GM21526 (cell line): ENCODE measurements around the gene MCEE.
"Not testable (repeated sequence)": the region's sequence is repeated elsewhere in the genome, so short reads cannot be mapped to it uniquely, and the experiment has no call there.

ENCODE experiments used
- ATAC-seq: cut with Tn5 transposase; IDR thresholded peaks from one replicate; pipeline ENCODE4 v1.9.1; 2021; ENCODE audit warnings: moderate library complexity; ENCODE audit not compliant: unreplicated experiment, low FRiP score

MCEE gene

DNA sequence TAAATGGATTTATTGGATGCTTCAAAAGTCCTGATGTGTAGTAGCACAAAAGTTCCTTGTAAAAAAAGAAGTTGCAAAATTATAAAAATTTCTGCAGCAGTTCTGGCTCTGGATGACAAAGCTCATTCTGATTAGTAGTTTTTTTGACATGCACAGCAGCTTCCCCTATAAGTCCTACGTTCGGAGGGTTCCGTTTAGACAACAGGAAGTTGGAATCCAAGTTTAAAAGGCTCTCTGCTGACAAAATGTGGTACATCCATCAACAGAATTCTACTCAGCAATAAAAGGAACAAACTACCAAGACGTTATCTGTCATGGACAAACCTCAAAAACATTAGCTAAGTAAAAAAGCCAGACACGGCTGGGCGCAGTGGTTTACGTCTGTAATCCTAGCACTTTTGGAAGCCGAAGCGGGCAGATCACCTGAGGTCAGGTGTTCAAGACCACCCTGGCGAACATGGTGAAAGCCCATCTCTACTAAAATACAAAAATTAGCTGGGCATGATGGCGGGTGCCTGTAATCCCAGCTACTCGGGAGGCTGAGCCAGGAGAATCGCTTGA lies 46.2 kb downstream of the MCEE start:
- not testable (repeated sequence) for ATAC-seq

DNA sequence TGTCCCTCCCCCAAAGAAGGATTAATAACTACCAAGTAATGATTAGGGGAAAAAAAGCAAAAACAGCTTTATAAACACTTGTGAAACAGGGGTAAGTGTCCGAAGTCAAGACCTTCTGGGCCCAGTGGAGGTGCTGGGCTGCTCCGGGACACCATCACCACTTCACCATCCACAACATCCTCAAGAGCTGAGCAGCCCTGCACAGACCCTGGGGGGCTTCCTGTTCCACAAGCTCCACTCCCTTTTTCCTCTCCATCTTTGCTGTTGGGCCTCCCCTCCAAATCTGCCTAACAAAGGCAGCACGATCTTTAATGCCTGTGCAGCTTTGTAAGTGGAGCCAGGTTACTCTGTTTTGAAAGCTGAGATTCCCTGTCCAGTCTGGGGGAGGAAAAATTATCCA lies 46.7 kb downstream of the MCEE start:
- ATAC-seq = not testable (repeated sequence)

DNA sequence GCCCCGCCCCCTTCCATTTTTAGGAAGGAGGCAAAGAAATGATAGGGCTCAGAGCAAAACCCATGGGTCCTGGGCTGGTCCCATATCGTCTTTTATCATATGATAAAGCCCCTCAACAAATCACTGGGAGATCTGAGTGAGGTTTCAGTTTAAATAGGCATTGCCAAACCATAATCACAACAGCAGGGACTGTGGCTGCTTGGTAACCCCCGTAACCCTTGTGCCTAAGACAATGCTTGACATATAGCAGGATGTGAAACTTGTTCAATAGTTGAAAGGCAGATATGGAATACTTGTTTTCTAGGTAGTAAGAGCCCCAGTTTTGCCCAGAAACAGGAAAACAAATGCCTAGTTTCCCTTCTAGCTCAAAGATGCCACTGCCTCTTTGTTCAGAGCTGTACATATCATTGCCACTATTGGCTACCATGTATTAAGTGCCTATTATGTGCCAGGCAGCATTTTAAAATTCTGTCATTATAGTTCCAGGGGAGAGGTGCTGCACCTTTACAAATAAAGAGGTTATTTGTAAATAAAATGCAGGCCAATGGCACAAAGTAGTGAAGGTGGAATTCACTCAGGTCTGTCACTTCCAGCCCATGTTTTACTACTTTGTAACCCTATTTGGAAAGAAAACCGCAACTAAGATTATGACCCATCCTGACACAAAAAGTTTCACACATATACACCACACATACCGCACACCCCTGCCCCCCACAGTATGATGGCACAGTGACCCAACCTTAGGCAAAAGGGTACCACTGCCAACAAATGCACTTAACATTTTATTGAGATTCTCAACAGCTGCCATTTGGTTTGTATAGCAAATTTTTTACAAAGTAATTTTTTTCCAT lies 47.4 kb downstream of the MCEE start:
- no peak for ATAC-seq

DNA sequence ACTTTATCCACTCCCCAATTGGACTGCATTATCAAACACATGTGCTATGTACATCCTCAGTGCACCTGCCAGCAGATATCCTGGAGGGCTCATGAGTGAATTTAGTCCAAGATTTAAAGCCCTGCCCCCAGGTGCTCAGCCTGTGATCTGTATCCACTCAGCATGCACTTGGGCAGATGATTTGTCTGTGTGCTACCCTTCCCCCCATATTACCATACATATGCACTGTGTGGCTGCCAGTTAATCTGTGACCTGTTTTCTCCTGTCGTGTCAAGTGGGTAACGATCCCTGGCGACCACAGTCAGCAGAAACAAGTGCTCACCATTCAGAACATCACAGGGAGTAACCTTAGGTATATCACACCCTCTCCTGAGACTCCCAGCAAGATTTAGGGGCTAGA lies 51.4 kb downstream of the MCEE start:
- ATAC-seq = no peak

- ATAC-seq = no peak
Observed at GRCh38 chr2:71074893-71075395, 55.1 kb downstream of the MCEE start.

- ATAC-seq = no peak
Observed at GRCh38 chr2:71073475-71073874, 56.6 kb downstream of the MCEE start.

- ATAC-seq = no peak
Observed at GRCh38 chr2:71072492-71072891, 57.5 kb downstream of the MCEE start.

- ATAC-seq = peak; percentile 39
Observed at GRCh38 chr2:71071681-71072398, 58.2 kb downstream of the MCEE start.

GRCh38 chr2:71070294-71071093 lies 59.5 kb downstream of the MCEE start:
- ATAC-seq = no peak

DNA sequence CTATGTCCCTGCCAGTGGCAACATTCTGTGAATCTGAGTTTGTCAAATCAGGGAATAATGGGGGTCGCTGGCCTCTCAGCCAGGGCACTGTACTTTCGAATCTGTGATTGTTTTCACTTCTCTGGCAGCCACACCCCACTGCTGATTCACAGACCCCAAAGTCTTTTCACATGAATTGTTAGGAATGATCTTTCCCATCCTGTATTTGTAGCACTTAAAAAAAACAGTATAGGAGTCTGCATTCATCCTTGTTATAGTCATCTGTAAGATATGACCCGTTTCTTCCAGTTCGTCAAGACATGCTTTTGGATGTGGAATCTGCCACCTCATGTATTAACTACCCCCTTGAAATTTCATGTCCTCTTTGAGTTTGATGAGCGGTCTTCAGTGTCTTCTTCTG lies 60.7 kb downstream of the MCEE start:
- no peak for ATAC-seq

DNA sequence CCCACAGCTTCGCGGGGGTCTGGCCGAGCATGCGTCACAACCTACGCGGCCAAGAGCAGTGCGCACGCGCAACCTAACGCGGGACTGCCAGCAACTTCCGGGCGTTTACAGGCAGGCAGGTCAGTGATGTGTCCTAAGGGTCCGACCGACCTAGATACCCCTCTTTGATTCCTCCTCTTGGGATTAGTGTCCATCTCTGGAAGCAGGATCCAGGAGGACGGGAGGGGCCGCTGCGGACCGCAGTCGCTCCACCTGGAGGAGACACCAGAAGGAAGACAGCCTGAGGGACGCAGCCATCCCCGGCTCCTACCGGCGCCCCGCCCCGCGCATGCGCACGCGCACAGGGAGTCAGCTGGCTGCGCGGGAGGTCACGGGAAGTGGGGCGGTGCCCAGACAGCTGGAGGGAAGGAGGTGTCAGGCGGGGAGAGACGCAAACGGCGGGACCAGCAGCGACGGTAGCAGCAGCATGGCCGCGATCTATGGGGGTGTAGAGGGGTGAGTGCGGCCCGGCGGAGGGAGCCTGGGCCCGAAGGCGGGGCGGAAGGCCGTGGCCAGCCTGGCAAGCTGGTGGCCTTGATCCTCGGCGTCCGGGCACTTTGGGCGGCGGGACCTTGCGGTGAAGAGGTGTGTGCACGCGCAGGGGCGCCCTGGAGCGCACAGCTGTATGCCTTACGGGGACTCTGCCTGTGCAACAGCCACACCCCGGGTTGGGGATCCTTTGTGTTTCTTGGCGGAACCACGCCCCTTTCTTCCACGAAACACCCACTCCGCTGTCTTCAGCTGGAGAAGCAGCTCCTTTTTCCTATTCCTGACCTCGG lies 61.6 kb downstream of the MCEE start, which contains the start of gene NAGK:
Gene NAGK, plus strand, starts transcription at position 431 of the 818 bp plus-strand sequence. Its CDS starts 36 bp downstream, at position 467.
- peak; percentile 53 for ATAC-seq

DNA sequence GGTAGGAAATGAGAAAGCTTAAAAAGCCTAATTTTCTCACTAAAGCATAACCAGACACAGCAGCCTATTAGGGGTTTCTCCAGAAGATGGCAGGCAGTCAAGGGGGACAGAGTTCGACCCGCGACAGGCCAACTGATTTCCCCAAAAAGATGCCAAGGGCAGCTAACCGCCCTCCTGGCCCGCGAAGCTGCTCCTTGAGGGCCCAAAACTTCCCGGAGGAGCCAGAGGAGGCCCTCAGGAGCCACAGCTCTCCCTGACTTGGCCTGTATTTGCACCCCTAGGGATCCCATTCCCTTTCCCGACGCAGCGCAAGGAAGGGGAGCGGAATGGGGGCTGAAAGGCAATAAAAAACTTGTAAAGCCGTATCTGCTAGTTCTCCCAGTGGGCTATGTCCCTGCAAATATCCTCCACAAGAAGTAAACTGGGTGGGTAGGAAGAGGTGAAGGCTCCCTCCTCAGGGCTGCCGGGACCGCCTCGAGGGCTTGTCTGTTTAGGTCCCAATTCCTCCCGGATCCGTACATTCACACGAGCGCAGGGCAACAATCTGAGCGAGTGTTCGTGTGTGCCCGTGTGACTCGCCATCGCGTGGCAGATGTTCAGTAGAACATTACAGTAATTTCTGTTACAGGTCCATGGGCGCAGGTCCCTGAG lies 62.3 kb downstream of the MCEE start:
- peak; percentile 4 for ATAC-seq

GRCh38 chr2:71066856-71067255 lies 63.2 kb downstream of the MCEE start:
- no peak for ATAC-seq

DNA sequence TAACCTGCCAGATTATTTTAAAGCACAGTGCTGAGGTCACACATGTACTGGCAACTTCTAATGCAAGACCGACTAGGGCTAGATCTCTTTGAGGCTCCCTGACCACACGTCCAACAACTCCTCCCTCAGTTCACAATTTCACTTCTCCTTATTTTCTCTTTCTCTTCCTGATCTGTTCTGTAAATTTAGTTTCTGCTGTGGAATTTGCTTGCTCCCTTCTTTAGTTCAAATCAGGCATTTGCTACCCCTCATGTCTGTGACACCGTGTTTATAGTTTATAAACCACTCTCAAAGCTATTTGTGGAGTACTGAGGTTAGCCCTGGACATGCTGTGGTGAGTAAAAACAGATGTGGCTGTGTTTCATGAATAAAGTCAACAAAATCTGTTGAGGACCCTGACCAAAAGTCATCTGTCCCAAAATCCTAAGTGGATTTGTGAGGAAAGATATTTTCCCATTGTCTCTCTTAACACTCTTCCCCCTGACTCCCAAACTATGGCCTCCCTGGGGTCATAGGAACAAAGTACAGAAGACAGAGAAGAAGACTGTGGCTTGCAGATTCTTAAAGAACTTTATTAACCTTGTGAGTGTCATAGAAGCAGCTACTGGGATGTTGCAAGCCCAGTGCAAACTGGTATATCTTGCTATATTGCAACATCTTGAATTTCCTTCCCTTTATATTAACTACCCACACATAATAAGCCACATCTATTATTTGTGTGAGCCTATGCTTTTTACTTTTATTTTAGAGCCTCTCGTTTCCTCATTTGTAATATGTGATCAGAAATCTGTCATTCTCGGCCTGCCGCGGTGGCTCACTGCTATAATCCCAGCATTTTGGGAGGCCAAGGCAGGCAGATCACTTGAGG lies 65.0 kb downstream of the MCEE start:
- peak; percentile 32 for ATAC-seq

- no peak for ATAC-seq
Observed at GRCh38 chr2:71064110-71064611, 65.9 kb downstream of the MCEE start.

DNA sequence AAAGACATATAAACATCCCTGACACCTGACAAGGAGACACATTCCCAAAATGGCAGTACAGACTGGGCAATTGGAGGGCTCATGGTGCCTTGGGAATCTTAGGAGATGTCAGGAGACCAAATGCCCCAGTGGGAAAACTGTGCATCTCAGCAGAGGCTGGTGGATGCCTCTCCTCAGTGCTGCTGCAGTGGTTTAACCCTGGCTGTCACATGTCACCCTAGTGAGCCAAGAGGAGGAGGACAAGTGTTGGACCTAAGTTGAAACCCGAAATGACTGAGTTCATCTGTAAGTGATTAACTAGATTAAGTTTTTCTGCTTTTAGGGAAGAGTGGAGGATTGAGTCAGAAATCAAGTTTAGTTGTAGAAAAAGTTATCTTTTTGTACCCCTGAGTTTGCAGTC lies 66.8 kb downstream of the MCEE start:
- ATAC-seq = no peak

- ATAC-seq = no peak
Observed at GRCh38 chr2:71060871-71061270, 69.2 kb downstream of the MCEE start.

DNA sequence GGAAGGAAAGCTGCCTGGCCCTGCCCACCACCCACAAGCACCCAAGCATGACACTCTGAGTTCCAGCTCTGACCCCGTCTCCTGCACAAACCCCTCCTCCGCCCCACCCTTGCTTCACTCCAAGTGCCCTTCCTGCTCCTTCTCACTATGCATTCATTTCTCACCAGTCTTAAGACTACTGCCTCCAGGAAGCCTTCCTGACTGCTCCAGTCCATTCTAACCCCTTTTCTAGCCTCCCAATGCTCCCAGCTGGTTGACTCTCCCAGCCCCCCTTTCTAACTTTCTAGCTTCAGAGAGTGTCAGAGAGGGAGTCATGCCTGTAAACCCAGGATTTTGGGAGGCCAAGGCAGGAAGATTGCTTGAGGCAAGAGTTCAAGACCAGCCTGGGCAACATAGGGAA lies 69.8 kb downstream of the MCEE start:
- no peak for ATAC-seq
